Caki2 (cell line): ENCODE measurements around the gene COPS9. TPM values are rescaled to one million over a fixed set of nuclear protein-coding genes. Genes with fewer than 3 reads are reported as not detected.

Source experiments
- DNase-seq: peaks from one replicate; pipeline ENCODE4 v3.0.0-alpha.2; 2015; ENCODE audit warnings: low read depth
- in situ Hi-C: cut with HindIII; loops from 2 replicates; pipeline ENCODE4 v1.10.0; 2016; ENCODE audit warnings: low sequenced_read_pairs, low pct_unique_long_range_greater_than_20kb, mixed read lengths
- total RNA-seq: library from RNA; depleted of rRNA; stranded (reverse); fragments of >200 nt; shearing (Covaris generic); gene quantifications from 2 replicates; pipeline ENCODE4 v1.2.3, GENCODE V29; 2014; ENCODE audit warnings: low replicate concordance

The COPS9 gene
- total RNA-seq, 1 experiment from 2014 or later: 72.6 TPM

DNA sequence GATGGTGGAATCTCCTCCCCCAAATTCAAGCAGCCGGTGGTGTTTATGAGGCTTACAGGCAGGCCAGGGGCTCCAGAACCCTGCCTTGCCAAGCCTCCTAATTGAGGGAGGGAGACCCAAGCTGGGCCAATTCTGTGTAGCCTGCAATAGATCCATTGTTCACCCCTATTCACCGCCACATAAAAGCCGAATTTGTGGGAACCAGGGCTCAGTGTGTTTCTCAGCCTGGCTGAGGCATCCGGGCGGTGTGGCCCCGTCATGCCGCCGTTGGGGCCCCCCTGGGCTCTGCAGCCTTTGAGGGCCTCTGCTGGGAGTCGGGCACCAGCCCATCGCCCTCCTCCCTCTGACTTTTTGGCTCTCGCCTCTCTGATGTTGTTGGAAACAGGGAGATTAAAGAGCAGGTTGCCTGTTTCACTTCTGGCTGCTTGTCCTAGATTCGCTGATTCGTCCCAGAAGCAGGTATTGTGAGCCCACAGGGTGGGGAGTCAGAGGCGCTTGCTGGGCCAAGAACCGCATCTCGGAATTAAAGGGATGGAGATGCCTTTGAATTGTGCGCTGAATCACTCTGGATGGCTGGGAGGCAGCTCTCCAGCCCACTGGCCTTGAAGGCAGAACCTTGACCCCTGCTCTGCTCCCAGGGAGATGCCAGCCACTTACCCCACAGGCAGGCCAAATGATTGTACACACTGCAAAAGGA lies 19.1 kb upstream of the COPS9 start:
- DNase-seq: no peak
- in situ Hi-C loops: no loop called here

DNA sequence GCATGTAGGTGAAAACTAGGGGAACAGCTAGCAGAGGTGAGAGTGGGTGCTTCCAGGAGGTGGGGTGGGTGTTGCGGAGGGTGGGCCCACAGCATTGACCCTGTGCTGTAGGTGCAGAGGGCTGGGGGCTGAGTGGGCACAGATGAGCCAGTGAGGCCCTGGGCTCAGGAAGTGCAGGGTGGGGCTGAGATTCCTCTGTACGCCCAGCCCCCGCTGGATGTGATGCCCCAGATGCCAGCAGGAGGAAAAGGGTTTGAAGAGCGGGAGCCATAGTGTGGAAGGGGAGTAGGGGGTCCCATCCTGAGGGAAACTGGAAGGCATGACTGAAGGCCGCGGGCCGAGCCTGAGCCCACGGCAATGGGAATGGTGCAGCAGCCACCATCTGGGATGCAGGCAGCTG lies 18.5 kb upstream of the COPS9 start:
- DNase-seq: no peak
- in situ Hi-C loops: no loop called here

- no peak for DNase-seq
- in situ Hi-C loops: no loop called here
Measured at GRCh38 chr2:240153418-240153817, 17.3 kb upstream of the COPS9 start.

- no peak for DNase-seq
- in situ Hi-C loops: no loop called here
Measured at GRCh38 chr2:240151477-240152031, 15.4 kb upstream of the COPS9 start.

DNA sequence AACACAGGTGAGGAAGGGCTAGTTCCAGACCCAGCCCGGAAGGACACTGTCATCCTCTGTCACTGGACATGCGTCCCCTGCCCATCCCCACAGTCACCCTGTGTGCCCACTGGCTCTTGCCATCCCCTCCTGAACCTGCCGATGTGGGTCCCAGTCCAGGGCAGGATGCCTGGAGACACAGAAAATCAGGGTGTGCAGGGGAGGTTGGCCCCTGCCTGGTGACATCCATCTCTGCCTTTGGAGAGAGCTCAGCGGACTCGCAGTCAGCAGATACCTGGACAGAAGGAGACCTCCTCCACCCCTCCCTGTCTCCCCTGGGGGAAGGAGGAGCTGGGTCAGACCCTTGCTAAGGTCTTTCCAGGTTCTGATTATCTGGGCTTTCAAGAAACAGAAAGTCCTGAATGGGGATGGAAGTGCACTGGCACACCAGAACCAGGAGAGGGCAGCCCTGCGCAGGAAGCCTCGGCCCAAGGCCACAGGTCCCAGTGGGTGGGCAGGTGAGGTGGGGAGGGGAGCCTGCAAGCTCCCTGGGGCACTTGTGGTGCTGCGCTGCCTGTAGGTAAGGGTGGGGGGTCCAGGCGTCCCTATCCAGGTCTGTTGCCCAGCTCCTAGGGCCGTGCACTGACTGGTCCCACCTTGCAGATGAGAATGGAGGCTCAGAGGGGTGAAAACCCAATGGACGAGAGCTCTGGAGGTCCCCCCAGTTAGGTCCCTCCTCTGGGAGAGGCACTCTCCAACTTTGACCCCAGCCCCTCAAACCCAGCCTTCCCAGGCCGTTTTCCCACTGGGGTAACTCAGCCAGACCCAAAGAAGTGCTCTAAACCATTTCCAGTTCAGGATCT lies 14.1 kb upstream of the COPS9 start:
- no peak for DNase-seq
- in situ Hi-C loops: no loop called here

DNA sequence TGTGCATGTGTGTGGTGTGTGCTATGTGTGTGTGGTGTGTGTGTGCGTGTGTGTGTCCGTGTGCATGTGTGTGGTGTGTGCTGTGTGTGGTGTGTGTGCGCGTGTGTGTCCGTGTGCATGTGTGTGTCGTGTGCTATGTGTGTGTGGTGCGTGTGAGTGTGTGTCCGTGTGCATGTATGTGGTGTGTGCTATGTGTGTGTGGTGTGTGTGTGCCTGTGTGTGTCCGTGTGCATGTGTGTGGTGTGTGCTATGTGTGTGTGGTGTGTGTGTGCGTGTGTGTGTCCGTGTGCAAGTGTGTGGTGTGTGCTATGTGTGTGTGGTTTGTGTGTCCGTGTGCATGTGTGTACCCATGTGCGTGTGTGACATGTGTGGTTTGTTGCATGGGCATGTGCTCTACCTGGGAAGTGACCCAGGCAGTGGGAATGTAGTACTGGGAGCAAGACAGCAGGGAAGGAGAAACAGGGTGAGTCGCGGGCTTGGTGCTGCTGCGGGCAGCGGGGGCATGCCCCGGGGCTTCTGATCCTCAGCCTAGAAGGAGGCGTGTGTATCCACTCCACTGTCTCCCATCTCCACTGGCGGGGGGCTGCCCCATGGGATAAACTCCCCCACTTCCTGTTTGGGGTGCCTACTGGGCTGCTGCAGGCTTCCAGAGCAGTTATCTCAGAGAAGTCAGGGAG lies 11.9 kb upstream of the COPS9 start:
- in situ Hi-C loops: no loop called here

DNA sequence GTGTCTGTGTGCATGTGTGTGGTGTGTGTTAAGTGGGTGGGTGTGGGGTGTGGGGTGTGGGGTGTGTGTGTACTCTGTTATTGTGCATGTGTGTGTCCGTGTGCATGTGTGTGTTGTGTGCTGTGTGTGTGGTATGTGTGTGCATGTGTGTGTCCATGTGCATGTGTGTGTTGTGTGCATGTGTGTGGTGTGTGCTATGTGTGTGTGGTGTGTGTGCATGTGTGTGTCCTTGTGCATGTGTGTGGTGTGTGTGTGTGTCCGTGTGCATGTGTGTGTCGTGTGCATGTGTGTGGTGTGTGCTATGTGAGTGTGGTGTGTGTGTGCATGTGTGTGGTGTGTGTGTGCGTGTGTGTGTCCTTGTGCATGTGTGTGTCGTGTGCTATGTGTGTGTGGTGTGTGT lies 11.3 kb upstream of the COPS9 start:
- no peak for DNase-seq
- in situ Hi-C loops: no loop called here

More for the DNA sequence above, 11.9 kb upstream of the COPS9 start:
- no peak for DNase-seq

DNA sequence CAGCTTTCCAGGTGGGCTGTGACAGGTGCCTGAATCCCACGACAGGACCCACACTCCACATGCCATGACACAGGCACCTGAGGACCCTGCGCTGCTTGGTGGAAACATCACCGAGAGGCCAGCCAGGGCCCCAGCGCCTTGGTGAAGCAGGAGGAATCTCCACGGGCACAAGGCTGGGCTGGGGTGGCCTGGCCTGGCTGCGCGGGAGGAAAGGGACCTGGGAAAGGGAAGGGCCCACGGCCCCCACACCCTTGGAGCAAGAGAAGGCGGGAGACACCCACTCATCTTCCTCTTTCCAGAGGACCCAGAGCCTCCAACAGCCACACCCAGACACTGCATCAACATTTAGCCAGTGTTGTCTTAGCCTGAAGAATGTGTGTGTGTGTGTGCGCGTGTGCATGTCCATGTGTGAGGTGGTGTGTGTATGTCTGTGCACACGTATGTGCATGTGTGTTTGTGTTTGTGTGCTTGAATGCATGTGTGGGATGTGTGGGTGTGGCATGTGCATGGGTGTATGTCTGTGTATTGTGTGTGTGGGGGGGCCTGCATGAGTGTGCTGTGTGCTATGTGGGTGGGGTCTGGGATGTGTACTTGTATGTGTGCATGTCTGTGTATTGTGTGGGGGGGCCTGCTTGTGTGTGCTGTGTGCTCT lies 10.6 kb upstream of the COPS9 start:
- in situ Hi-C loops: no loop called here
- DNase-seq: no peak

GRCh38 chr2:240146141-240146561 lies 10.0 kb upstream of the COPS9 start:
- in situ Hi-C loops: no loop called here
- DNase-seq: no peak

DNA sequence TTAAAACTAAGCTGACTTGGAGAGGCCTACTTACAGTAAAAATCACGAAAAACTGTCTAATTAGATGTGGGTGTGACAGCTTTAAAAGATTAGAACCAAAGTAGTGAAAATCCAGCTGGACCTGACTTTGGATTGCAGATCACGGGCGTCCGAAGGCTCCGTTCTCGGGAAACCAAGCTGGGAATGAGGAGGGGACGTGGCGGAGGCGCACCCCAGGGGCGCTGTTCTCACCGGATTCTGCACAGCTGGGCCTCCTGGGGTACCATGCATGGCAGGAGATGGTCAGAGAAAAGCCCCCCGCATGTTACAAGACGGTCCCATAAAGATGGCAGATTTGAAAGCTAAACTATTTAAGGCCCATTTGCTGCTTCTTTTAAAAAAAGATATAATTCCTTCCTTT lies 9.4 kb upstream of the COPS9 start:
- no peak for DNase-seq
- in situ Hi-C loops: no loop called here

DNA sequence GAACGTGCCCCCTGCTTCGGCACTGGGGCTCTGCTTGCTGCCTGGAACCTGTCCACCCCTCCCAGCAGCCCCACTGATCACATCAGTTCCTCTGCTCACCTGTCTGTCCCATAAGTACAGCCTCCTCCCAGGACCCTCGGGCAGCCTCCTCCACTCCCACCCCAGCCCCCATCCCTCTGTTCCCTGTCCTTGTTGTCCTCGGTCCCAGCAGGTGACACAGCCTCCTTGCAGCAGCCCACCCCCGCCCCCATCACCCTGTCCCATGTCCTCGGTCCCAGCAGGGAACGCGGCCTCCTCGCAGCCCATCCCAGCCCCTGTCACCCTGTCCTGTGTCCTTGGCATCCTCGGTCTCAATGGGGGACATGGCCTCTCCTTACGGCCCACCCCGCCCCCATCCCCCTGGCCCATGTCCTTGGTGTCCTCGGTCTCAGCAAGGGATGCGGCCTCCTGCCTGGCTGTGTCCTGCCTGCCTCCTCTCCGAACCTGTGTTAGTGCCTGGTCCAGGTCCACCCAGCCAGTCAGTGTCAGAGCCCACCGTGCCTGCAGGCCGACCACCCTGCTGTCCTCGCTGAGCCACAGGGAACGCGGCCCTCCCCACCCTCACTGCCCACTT lies 8.7 kb upstream of the COPS9 start:
- DNase-seq: no peak
- in situ Hi-C loops: no loop called here

DNA sequence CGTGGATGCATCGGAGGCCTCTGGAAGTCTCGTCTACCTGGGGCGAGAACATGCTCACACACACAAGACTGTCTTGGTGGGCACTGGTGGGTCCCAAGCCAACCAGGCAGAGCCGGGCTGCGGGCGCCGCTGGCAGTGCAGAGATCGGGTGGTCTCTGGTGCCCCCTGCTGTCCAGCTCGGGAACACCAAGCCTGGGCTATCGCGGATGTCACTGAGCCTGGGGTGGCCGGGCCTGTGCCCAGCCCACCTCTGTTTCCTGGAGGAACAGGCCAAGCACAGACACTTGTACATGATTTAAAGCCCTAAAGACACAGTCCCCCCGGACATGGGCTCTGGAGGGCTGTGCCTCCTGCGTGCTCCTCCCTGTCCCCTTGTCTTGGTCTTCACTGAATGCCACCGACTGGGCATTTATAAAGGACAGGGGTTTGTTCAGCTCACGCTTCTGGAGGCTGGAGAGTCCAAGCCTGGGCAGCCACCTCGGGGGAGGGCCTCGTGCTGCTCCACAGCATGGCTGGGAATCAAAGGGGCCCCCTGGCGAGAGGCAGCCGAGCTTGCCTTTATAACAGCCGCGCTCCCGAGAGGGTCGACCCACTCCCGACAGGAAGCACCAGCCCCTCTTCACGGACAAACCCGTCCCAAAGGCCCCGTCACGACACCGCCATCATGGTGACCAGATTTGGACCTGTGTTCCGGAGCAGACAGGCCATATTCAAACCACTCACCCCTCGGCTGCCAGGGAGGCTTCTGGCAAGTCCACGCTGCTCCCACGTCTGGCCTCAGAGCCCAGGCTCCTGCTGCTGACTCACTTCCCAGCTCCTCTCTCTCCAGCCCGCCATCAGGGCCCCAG lies 7.9 kb upstream of the COPS9 start:
- in situ Hi-C loops: no loop called here
- DNase-seq: peak; percentile 14

GRCh38 chr2:240143276-240143675 lies 7.2 kb upstream of the COPS9 start:
- no peak for DNase-seq
- in situ Hi-C loops: no loop called here

DNA sequence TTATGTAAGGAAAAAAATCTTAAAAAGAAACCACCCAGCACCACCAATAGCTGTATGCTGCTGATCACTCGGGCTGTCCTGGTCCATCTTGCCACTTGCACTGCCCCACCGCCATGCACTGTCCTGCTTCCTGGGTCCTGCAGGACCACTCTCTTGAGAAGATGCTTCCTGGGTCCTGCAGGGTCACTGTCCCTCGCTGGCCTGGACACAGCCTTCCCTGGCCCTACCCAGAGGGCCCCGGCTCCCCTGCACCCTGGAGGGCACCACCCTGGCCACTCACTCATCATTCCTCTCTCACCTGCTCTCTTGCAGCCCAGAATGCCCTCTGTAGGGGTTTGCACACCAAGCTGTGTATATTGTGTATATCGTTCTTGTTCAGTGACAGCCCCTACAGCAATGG lies 6.8 kb upstream of the COPS9 start:
- DNase-seq: no peak
- in situ Hi-C loops: no loop called here

DNA sequence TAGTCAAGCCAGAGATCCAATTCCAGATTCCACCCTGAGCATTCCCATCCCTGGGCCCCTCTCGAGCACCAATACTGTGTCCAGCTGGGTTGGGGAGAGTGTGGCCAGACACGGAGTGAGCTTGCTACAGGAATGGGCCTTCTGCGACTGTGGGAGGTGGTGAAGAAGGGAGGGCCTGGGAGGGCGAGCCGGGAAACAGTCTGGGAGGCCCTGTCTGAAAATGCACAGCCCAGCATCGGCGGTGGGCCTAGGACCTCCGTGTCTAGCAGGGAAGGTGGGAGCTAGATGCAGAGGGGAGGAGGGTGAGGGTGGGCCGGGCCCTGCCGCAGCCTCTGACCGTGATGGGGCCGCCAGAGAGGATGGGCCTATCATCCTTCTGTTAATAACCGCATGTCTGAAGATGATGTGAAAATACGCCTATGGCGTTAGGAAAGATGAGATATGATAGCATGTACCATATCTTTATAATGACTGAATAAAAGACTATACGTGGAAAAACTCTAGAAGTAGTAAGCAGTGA lies 6.2 kb upstream of the COPS9 start:
- DNase-seq: no peak
- in situ Hi-C loops: no loop called here

- DNase-seq: no peak
- in situ Hi-C loops: no loop called here
Measured at GRCh38 chr2:240141736-240142135, 5.6 kb upstream of the COPS9 start.

DNA sequence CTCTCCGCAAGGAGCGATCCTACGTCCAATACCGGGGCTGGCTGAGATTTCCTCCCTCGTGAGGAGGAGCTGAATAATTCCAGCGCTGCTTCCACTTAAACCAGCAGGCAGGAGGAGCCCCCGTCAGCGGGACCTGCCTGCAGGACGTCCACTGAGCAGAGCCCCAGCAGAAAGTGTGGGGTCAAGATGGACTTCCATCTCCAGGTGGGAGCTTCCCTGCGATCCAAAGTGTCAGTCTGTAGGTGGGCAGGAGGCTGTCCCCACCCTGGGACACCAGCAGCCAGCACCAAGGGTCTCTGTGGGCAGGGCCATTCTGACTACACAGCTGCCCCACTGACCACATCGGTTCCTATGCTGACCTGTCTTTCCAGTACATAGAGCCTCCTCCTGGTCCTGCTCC lies 4.8 kb upstream of the COPS9 start:
- no peak for DNase-seq
- in situ Hi-C loops: no loop called here
